ENCODE data around the gene CDK17.
A peak's percentile ranks its signal among the peaks of the same experiment; 100 is the strongest.
"Not testable (repeated sequence)": the region's sequence is repeated elsewhere in the genome, so short reads cannot be mapped to it uniquely, and the experiment has no call there.

The CDK17 gene

DNA sequence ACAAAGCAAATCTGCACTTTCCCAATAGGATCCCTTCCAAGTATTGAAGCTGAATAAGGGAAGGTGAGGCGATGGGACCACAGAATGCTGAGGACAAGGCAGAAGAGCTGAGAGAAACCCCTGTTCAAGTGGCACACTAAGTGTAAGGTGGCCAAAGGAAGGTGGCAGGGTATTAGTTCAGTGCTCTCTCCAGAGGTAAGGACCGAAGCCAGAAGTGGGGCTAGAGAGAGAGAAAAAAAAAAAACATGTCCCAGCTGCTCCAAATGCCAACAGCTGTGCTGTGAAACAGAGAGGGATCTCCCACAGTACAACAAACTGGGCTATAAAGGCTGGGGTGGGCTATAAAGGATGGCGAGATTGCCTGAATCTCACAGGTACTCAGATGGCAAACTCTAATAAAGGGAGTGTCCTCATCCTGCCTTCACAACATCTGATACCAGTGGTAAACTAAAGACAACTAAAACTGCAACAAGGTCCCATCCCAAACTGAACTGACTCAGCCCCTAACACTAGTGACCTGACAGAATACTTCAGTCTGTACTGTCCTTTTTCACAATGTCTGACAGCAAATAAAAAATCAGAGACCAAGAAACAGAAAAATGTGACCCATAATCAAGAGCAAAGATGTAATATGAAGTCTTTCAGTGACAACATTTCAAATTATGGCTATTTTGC lies 47.9 kb downstream of the CDK17 start:
- DNase-seq = no peak

DNA sequence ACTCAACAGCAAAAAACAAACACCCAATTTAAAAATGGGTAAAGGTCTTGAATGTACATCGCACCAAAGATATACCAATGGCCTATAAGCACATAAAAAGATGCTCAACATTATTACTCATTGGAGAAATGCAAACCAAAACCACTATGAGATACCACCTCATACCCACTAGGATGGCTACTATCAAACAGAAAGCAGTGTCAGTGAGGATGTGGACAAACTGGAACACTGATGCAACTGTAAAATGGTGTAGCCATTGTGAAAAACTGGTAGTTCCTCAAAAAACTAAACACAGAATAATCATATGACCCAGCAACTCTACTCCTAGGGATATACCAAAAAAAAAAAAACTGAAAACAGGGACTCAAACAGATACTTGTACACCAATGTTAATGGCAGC lies 49.3 kb downstream of the CDK17 start:
- DNase-seq = no peak

DNA sequence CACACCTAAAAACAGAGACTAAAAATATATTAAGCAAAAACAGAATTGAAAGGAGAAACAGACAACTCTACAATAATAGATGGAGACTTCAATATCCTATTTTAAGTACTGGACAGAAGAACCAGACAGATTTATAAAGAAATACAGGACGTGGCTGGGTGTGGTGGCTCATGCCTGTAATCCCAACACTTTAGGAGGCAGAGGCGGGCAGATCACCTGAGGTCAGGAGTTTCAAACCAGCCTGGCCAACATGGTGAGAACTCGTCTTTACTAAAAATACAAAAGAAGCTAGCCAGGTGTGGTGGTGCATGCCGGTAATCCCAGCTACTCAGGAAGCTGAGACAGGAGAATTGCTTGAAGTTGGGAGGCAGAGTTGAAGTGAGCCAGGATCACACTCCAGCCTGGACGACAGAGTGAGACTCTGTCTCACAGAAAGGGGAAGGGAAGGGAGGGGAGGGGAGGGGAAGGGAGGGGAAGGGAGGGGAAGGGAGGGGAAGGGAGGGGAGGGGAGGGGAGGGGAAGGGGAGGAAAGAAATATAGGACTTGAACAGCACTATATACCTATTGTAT lies 53.0 kb downstream of the CDK17 start:
- no peak for DNase-seq

DNA sequence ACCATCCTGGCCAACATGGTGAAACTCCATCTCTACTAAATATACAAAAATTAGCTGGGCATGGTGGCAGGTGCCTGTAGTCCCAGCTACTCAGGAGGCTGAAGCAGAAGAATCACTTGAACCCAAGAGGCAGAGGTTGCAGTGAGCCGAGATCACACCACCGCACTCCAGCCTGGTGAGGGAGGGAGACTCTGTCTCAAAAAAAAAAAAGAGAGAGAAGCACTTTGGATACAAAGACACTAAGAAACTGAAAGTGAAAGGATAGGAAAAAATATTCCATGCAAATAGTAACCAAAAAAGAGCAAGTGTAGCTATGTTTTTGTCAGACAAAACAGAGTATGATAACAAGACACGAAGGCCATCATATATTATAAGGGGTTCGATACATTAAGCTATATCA lies 53.5 kb downstream of the CDK17 start:
- not testable (repeated sequence) for DNase-seq

DNA sequence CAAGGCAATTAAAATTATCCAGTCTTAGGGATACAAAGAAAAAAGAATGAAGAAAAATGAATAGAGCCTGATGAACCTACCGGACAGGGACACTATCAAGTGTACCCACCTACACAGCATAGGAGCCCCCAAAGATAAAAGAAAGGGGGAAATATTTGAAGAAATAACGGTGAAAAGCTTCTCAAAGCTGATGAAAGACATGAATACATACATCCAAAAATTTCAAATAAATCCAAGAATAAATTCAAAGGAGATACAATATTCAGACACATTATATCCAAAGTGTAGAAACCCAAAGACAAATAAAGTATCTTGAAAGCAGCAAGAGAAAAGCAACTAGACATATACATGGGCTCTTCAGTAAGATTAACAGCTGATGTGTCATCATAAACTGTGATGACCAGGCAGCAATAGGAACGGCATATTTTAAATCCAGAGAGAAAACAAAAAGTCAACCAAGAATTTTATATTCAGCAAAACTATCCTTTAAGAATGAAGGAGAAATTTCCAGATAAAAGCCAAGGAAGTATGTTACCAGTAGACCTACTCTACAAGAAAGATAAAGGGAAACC lies 56.0 kb downstream of the CDK17 start:
- DNase-seq = no peak

DNA sequence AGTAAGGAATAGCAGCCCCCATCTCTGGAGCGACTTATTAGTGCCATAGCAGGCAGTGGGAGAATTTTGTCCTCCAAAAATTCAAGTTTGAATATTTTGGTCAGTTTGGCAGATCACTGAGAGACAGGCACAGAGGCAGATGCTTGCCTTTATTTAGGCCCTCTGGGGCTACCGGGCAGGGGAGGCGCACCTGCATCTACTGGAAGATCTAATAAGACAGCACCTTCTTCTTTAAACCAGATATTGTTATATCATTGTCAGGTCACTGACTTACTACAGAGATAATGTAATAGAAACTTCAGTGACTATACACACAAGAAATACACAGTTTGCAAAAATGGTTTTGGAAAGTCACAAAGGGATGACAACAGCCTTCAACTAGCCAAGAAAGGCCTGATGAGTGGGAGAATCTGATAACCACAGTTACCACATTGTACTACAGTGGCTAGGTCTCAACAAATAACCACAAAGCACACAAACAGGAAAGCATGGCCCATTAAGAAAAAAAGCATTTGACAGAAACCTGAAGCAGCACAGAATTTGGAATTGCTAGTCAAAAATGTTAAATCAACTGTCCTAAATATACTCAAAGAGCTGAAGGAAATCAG lies 56.8 kb downstream of the CDK17 start:
- DNase-seq = no peak

DNA sequence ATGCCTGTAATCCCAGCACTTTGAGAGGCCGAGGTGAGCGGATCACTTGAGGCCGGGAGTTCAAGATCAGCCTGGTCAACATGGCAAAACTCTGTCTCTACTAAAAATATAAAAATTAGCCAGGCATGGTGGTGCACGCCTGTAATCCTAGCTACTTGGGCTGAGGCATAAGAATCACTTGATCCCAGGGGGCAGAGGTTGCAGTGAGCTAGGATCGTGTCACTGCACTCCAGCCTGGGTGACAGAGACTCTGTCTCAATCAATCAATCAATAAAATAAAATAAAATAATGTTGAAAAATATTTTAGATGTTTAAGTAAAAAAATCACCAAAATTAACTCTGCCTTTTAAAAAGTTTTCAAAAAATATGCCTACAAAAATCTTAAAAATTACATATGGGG lies 60.6 kb downstream of the CDK17 start:
- not testable (repeated sequence) for DNase-seq

DNA sequence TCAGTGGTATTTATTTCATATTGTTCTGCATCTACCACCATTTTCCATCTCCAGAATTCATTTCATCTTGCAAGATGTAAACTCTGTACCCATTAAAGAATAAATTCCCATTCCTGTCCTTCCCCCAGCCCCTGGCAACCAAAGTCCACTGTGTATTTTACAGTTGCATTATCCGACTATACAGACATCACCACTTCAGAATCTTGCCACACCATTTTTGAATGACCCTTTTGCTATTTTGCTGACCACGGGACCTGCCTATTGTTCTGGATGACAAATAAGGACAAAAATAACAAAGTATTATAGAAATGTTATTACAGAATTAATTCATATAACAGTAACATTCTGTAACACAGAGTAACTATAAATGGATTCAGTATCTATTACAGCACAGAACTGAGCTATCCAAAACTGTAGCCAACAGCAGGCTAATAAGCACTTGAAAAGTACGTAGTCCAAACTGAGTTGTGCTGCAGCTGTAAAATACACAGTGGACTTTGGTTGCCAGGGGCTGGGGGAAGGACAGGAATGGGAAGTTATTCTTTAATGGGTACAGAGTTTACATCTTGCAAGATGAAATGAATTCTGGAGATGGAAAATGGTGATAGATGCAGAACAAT lies 61.3 kb downstream of the CDK17 start:
- no peak for DNase-seq

DNA sequence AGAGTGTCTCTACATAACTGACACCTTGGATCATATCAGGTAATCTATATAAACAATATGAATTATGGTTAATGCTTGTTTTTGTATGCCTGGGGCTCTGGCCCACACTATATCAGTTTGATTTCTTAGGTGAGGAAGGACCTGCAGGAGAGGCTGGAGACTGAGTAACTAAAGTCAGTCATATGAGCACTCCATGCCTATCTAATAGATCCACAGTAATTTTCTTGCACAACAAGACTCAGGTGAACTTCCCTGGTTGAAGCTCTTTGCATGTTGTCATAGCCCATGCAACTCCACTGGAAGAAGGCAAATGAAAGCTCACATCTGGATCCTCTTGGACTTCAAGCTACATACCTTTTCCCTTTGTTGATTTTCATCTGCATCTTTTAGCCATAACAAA lies 62.3 kb downstream of the CDK17 start:
- no peak for DNase-seq

DNA sequence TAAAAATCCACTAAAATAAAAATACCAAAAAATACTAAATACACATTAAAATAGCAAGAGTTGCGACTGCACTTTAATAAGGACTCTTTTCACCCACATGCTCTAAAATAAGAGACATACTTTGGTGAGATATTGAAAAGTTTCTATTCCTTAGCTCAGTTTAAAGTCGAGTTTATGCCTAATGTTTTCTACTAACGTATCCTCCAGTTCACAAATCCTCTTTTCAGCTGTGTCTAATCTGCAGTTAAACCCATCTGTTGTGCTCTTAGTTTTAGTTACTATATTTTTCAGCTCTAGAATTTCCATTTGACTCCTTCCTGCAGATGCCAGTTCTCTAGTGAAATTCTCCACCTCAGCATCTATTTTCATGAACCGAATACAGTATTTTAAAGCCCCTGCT lies 63.8 kb downstream of the CDK17 start:
- DNase-seq = no peak

DNA sequence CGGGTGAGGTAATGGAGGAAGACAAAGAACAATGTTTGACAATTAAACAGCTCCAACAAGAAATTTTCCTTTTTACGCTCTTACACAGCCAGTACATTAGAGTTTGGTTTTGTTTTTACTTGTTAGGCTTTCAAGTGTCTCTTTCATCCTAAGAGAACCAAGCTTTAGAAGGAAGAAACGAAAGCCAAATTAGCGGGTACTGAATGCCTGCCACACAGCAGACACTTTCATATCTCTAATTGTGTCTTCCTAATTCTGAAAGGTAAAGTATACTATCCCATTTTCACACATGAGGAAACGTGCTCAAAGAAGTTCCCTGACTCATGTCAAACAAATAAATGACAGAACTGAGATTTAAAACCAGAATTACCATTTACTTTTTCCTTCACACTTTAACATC lies 65.0 kb downstream of the CDK17 start:
- DNase-seq = no peak

DNA sequence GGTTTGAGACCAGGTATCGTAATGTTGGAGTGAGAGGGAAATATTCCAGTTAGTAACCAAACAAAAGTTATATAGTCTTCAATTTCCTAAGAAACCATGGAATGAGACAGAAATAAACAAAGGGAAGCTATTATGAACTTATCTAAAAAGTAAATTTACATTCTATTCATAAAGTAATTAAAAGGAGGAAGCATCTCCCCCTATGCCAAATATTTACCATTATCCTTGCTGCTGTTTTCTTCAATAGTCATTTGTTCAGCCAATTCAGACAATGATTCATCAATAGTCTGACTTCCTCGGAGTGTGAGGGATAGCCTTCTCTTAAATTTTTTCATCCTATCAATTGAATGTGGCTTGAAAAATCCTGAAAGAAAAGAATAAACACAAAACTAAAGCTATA lies 65.7 kb downstream of the CDK17 start:
- DNase-seq = no peak

DNA sequence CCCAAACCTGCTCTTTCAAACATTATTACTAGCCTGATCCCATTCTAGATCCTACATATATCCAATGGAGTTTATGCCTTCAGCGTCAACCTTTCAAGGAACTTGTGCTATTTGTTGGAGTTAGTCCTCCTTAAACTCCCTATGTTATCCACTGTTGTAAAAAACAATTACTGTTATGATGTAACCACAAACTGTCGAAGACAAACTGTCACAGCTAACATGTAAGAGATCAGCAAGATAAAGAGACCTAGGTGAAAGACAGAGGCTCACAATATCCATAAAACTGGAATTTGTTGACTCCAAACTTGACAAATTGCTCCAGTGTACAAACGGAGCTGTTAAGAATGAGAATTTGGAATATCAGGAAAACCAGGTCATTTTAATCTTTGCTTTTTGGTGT lies 70.7 kb downstream of the CDK17 start:
- DNase-seq = no peak

DNA sequence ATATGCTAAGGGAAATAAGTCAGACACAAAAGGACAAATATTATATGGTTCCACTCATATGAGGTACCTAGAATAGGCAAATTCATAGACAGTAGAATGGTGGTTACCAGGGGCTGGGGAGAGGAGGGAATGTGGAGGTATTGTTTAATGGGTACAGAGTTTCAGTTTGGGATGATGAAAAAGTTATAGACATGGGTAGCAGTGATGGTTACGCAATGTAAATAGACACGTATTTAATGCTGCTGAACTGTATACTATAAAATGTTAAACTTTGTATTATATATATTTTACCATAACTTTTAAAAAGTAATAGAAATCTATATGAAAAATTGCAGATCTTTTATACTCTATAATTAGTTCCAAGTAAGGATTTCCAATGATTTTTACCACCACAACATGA lies 71.2 kb downstream of the CDK17 start:
- no peak for DNase-seq

DNA sequence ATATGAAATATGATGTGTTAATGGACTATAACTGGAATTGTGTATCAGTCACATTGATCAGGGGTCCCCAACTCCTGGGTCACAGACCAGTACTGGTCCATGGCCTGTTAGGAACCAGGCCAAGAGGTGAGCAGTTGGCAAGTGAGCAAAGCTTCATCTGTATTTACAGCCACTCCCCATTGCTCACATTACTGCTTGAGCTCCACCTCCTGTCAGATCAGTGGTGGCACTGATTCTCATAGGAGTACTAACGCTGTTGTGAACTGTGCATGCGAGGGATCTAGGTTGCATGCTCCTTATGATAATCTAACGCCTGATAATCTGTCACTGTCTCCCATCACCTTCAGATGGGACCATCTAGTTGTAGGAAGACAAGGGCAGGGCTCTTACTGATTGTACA lies 72.3 kb downstream of the CDK17 start:
- no peak for DNase-seq

DNA sequence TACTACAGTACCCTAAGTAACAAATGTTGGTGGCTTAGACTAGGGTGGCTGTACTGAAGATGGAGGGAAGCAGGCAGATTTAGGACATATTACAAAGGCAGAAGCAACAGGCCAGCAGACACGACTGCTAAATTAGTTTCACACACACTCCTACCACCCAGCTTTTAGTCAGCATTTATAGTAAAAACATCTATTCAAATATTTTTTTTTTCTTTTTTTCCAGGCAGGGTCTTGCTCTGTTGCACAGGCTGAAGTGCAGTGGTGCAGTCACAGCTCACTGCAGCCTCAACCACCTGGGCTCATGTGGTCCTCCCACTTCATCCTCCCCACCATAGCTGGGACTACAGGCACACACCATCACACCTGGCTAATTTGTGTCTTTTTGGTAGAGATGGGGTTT lies 72.9 kb downstream of the CDK17 start:
- no peak for DNase-seq

DNA sequence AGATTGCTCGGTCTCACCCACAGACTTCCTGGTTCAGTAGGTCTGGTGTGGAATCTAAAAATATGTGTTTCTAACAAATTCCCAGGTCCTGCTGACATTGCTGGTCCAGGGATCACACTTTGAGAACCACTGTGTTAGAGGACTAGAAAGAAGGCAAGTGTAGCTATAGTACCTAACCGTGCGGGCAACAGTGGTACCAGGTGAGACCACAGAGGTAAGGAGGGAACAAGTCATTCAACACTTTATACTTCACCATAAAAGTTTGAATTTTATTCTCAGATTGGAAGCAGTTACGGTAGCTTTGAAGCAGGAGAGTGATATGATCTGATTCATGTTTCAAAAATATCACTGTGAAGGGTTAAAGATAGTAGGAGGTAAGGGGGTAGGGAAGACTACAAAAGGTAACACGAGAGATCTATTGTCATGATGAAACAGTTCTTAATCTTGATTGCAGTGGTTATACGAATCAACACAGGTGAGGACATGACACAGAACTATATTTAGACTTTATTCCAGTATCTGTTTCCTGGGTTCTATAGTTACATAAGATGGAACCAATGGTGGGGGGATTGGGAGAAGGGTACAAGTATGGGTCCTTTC lies 73.5 kb downstream of the CDK17 start:
- DNase-seq = no peak

DNA sequence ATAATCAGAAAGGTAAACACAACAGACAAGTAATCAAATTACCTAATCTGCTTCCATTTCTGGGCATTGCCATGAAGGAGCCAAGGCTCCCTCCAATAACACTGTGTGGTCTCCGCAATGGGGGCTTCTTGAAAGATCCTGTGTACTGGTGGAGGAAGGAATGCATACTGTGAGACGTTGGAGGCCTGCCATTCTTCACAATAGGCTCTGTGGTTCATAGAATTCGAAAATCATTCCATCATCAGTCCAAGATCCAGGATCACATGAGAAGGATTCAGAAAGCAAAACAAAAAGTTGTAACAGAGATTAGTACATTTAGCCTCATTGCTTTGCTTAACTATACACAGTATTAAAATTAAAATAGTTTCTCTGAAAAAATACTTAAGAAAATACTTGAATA lies 76.3 kb downstream of the CDK17 start:
- DNase-seq = no peak

DNA sequence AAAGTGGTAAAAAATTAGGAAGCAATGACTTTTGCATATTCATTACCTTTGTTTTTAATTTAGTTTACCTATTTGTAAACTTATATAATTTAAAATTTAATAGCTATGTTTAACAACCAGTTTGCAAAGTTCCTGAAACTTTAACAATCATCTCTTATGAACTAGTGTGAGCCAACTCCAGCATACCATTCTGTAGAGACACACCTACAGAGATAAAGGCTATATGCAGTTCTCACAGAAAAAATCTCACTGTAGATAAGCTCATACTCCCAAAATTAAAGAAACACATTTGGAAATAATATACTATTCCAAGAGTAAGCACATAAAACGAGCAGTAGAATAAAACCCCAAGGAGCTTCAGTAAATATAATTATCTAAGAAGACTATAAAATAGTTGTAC lies 77.5 kb downstream of the CDK17 start:
- peak; percentile 10 for DNase-seq

DNA sequence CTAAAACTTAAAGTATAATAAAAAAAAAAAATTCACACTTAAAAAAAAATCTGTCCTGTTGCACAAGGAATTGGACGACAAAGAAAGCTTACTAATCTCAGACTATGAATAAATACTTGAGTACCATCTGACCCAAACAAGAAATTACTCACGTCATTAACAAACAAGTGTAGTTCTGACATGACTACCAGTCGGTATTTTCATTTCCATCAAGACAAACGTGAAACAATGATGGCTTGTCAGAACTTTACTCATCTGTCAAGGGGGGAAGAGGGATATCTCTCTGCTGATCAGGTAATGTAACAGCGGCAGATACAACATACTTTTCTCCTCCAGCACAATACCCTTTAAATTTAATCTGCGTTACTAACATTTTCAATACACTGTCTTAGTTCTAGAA lies 78.3 kb downstream of the CDK17 start:
- DNase-seq = no peak

DNA sequence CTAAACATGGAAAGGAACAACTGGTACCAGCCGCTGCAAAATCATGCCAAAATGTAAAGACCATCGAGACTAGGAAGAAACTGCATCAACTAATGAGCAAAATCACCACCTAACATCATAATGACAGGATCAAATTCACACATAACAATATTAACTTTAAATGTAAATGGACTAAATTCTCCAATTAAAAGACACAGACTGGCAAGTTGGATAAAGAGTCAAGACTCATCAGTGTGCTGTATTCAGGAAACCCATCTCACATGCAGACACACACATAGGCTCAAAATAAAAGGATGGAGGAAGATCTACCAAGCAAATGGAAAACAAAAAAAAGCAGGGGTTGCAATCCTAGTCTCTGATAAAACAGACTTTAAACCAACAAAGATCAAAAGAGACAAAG lies 82.4 kb downstream of the CDK17 start:
- DNase-seq = not testable (repeated sequence)

DNA sequence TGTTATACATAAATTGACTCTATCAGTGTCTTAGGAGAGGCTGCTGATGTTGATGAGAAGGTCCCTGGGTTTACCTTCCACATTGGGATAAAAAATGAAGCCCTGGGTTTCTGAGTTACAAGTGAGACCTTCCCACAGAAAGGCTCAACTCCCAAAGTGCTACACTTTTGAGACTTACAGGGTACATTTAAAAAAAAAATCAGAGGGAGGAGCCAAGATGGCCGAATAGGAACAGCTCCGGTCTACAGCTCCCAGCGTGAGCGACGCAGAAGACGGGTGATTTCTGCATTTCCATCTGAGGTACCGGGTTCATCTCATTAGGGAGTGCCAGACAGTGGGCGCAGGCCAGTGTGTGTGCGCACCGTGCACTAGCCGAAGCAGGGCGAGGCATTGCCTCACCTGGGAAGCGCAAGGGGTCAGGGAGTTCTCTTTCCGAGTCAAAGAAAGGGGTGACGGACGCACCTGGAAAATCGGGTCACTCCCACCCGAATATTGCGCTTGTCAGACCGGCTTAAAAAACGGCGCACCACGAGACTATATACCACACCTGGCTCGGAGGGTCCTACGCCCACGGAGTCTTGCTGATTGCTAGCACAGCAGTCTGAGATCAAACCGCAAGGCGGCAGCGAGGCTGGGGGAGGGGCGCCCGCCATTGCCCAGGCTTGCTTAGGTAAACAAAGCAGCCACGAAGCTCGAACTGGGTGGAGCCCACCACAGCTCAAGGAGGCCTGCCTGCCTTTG lies 84.3 kb downstream of the CDK17 start:
- peak; percentile 33 for DNase-seq

DNA sequence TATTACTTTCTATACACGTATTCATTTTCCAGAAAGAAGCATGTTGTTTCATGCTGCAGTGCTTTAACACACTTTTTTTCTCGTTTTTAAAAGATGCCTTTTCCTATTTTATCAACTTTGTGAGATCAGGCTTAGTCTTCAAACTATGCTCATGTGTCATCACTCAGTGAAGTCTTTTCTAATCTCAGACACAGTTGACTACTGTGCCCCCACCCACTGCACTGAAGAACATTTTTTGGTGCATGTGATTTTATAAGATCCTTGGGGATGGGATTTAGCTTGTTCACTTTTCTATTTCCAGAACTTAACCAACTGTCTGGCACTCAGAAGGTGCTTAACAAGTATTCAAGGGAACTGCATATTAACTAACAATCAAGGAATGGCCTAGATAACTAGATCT lies 85.5 kb downstream of the CDK17 start:
- DNase-seq = no peak

All from NCI-H748 treated with DMSO at 0.1 percent for 48 hours (cell line).